GM19463 (cell line): ENCODE data around the gene GNE.
"Not testable (repeated sequence)": the region's sequence is repeated elsewhere in the genome, so short reads cannot be mapped to it uniquely, and the experiment has no call there.

Experiments used
- ATAC-seq: cut with Tn5 transposase; IDR thresholded peaks from one replicate; pipeline ENCODE4 v1.9.1; 2021; ENCODE audit warnings: mild to moderate bottlenecking, moderate library complexity; ENCODE audit not compliant: unreplicated experiment

Gene GNE

GRCh38 chr9:36268007-36268427, 9.8 kb upstream of the GNE start:
- ATAC-seq: no peak

DNA sequence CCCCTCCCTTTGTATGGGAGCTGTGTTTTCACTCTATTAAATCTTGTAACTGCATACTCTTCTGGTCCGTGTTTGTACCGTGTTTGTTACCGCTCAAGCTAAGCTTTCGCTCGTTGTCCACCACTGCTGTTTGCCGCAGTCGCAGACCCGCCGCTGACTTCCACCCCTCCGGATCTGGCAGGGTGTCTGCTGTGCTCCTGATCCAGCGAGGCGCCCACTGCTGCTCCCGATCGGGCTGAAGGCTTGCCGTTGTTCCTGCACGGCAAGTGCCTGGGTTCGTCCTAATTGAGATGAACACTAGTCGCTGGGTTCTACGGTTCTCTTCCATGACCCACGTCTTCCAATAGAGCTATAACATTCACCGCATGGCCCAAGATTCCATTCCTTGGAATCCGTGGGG, 6.6 kb upstream of the GNE start:
- ATAC-seq: no peak

- ATAC-seq: no peak
Observed at GRCh38 chr9:36263683-36264082, 5.4 kb upstream of the GNE start.

DNA sequence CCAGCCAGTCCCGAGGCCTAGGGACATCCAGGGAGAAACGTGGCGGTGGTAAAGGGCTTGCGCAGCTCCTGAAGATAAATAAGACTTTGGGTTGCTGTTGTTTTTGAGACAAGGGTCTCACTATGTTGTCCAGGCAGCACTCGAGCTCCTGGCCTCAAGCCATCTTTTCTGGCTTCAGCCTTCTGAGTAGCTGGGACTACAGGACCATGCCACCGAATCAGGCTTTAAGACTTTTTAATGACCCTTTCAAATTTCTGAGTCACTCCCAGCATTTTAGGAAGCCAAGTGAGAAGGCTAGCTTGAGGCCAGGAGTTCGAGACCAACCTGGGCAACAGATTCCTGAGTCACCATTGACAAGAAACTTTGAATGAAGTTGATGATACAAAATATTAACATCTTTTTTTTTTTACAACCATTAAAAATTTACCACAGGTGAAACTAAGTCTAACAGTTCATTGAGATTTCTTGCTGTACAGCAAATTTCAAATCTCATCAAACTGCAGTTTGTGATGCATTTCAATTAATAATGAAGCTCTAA, 817 bp upstream of the GNE start:
- no peak for ATAC-seq

DNA sequence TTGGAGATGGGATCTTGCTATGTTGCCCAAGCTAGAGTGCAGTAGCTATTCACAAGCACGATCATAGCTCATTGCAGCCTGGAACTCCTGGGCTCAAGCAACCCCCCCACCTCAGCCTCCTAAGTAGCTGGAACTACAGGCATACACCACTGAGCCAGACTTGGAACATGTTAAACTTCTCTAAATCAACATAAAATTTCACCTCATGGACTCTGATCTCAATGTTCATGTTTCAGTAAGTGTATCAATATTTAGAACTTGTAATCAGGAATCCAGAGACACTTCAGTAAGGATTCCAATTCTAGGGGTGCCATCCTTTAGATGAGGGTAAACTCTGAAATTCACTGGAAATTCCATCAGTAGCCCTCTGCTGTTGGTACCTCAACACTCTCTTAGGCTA, 6.8 kb downstream of the GNE start:
- ATAC-seq: no peak

DNA sequence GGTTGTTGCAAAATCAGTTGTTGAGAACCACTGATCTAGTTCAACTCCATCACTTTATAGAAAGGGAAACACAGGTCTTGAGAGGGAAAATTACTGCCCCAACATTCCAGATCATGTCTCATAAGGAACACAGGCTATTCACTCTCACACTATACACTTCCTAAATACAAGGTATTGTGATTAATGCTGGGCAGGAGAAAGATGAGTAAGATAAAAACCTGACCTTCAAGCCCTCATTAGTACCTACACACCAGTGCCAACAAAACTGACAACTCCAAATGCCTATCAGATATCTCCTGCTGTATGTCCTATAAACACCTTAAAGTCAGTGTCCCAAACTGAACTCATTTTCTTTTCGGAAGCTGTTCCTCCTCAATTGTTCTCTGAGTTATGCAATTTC, 8.2 kb downstream of the GNE start:
- ATAC-seq: no peak

DNA sequence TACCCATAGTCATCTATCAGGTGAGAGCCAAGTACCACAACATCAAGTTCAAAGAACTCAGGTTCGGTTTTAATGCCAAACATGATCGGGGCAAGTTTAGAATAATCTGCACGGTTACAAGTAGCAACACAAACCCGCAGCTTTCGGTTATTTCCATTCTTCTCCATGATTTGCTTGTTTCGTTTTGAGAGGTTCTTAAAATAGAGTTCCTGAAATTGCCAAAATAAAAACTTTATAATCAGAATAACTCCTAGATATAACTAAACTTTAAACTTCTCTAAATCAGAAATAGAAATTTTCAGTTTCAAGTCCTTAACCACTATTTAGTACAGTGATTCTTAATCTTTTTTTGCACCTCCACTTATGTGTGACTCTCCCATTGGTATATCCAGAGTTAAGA, 9.1 kb downstream of the GNE start:
- no peak for ATAC-seq

- not testable (repeated sequence) for ATAC-seq
Observed at GRCh38 chr9:36248061-36248460, 10.2 kb downstream of the GNE start.

- no peak for ATAC-seq
Observed at GRCh38 chr9:36247356-36247755, 10.9 kb downstream of the GNE start.

- ATAC-seq: no peak
Observed at GRCh38 chr9:36245906-36246305, 12.3 kb downstream of the GNE start.

GRCh38 chr9:36239675-36240074, 18.6 kb downstream of the GNE start:
- not testable (repeated sequence) for ATAC-seq

DNA sequence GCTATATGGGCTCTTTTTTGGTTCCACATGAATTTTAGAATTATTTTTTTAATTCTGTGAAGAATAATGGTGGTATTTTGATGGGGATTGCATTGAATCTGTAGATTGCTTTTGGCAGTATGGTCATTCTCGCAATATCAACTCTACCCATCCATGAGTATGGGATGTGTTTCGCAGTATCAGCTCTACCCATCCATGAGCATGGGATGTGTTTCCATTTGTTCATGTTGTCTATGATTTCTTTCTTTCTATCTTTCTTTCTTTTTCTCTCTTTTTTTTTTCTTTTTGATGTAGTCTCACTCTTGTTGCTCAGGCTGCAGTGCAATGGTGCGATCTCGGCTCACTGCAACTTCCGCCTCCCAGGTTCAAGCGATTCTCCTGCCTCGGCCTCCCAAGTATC, 19.0 kb downstream of the GNE start:
- ATAC-seq: not testable (repeated sequence)

GRCh38 chr9:36237230-36237629, 21.0 kb downstream of the GNE start:
- no peak for ATAC-seq

DNA sequence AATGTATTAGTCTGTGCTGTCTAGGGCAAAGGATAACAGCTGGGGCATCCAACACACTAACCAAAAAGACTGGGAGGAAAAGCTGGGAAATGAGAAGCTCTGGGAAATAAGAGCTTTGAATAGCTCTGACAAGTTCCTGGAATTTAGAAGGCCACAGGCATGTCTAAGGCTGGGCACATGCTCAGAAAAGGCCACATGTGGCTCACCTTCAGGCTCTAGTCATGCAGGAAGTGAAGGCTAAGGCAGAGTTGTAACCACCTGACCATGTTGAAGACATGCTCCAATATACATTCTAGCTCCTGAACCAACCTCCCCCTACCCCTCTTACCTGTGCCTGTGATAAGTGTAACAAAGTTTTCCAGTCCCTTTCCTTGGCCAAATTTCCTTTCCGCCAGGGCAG, 35.8 kb downstream of the GNE start:
- ATAC-seq: no peak

- ATAC-seq: no peak
Observed at GRCh38 chr9:36221667-36222066, 36.6 kb downstream of the GNE start.

DNA sequence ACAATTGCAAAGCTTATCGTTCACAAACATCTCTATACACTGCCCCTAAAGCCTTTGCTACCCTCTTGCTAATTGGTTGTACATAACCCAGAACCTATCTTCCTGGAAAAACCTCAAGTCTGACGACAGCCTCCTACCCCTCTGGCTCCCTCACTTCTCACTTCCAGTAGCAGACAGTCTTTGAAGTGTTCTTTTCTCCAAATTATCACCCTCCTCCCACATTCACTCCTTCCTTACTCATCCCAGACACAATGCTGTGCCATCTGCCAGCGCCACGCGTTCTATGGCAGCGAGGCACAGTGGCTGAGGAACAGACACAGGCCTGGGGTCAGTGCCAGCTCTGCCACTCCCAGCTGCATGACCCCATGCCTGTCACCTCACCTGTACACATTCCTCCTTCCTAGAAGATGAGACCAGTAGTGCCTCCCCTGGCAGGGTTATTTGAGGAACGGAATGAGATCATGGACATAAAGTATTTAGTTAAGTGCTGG, 39.8 kb downstream of the GNE start:
- no peak for ATAC-seq

DNA sequence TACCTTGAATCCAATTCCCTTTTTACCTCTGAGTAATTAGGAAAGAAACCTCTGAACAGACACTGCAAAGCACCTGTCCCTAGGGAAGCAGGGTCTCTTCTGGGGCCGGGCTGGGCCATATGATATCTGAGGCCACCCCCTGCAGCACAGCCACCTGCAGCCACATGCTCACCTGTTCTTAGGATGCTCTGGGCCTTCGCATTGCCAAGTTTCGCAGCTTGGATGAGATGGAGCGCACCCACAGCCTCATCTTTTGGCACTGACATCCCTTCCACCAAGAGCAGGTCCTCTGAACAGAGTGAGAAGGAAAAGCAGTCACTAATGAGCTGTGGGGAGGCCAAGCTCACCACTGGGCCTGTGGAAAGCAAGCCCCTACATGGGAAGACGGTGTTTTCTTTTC, 40.2 kb downstream of the GNE start:
- no peak for ATAC-seq

DNA sequence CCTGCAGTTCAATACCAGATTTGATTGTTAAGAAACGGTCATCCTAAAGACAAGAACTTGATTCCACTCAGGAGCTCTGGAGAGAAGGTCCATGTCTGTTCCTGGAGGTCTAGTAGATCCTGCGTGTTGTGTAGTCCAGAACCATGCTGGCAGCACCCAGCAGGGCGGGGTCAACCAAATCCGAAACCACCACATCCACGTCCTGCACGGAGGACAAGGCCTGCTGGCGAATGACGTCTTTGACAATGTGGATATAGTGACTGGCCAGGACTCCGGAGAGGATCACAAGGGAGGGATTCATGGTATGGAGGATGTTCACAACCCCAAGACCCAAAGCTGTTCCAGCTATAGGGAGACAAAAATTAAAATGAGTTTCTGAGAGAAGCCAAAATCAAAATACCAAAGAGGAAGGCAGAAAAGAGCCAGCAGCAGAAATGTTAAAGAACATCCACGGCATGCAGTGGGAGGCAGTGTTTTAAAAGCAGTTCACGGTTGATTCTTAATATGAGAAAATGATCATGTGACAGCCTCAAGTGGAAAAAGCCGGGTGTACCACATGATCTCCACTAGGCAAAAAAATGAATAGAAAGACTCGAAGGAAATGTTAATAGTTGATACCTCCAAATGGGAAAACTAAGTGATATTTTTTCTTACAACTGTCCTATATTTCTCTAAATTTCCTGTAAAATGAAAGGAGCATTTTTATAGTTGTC, 40.8 kb downstream of the GNE start:
- ATAC-seq: no peak

- no peak for ATAC-seq
Observed at GRCh38 chr9:36214571-36214970, 43.7 kb downstream of the GNE start.

DNA sequence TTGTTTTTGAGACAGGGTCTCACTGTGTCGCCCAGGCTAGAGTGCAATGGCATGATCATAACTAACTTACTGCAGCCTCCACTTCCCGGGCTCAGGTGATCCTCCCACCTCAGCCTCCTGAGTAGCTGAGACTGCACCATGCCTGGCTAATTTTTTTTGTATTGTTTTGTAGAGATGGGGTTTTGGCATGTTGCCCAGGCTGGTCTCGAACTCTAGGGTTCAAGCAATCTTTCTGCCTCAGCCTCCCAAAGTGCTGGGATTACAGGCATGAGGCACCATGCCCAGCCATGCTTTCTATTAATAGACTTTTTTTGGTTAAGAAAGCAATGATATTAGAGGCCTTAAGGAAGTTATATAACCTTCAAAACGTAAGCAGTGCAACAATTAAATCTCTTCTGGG, 44.3 kb downstream of the GNE start:
- ATAC-seq: no peak

DNA sequence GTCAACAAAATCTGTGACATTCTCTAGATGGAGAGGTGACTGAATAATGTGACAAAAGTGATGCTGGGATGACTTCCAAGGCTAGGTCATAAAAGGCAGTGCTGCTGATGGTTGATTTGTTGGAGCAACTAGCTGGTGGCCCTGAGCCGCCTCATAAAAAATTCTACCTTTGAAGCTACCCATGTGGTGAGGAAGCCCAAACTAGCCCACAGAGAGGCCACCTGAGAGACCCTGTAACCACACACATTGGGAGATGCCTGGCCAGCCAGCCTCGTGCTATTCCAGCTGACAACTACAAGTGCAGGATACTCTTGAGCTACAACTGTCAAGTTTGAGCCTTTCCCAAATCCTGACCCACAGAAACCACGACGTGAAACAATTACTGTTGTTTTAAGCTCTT, 44.9 kb downstream of the GNE start:
- ATAC-seq: no peak

DNA sequence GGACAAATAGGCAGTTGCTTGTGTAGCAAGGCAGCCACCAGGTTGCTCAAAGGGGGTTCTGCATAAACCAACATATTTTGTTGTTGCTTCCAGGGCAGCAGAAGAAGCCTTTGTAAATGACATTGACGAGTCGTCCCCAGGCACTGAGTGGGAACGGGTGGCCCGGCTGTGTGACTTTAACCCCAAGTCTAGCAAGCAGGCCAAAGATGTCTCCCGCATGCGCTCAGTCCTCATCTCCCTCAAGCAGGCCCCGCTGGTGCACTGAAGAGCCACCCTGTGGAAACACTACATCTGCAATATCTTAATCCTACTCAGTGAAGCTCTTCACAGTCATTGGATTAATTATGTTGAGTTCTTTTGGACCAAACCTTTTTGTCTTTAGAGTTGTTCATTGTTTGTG, 46.7 kb downstream of the GNE start:
- ATAC-seq: no peak

DNA sequence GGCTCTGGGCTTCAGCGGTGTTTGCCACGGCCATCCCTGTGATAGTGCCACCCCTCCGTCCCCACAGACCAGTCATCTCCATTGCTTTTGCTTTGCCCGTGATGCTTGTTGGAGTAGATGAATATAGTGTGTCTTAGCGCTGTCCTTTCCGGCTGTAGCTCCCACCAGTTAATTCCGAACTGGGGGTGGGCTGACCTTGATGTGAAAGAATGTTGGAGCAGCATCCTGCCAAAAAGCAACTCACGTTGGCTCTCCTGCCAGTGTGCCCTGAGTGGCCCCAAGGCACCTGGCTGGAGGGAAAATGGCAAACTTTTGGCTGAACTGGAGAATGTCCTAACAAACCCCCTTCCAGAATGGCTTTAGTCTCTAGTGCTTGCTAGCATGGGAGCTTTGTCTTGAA, 47.5 kb downstream of the GNE start:
- ATAC-seq: no peak
